ENCODE data around the gene EGLN3.

The EGLN3 gene

DNA sequence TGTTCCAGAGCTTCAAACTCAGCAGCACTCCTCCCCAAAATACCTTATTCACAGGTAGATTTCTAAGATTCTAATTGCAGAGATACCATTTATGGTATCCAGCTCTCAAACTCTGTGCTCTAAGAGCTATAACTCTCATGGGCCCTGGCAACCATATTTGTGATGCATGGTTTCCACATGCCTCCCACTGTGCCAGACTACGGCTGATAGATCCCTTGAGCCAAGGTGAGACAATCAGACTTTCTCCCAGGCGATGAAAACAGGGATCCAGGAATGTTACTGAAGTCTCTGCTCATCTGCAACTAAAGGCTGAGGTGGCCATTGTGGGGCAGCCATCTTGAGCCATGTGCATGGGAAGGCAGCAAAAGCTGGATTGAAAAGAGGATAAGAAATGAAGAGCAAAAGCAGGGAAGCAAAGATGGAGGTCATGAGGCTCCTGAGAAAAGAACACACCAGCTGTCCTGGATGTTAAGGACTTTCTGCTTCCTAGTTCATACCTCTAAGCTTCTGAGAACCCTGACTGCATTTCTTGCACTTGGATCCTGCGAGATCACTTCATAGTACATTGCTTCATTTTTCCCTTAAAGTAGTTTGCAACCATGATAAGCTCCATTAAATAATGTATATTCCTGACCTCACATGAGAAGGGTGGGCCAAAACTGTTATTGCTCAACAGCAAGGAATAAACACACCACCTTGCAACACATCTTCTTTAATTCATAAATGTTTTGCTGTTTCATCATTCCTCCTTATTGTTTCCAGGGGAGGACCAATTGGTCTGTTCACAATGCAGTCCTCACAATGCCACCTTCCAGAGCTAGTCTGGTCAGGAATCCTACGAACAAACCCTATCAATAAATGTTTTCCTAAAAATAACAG is 5.4 kb downstream of the EGLN3 start:
- TF ChIP-seq RARB (CRISPR knock-in tag; IDR thresholded peaks at IDR 0.05) (no peak), BACH2 (CRISPR knock-in tag; IDR thresholded peaks at IDR 0.05; ENCODE audit: borderline replicate concordance) (no peak), SNAI2 (CRISPR knock-in tag; IDR thresholded peaks at IDR 0.05) (no peak), GLIS3 (CRISPR knock-in tag; IDR thresholded peaks at IDR 0.05) (no peak), TOX (CRISPR knock-in tag; IDR thresholded peaks at IDR 0.05; ENCODE audit: borderline replicate concordance) (no peak), ZNF565 (CRISPR knock-in tag; conservative IDR thresholded peaks at IDR 0.05; ENCODE audit: low read depth) (no peak), ARNTL (CRISPR knock-in tag; IDR thresholded peaks at IDR 0.05; ENCODE audit: borderline replicate concordance, low read depth) (no peak), ISL1 (CRISPR knock-in tag; IDR thresholded peaks at IDR 0.05) (no peak), OSR1 (CRISPR knock-in tag; IDR thresholded peaks at IDR 0.05) (no peak), ZNF8 (CRISPR knock-in tag; IDR thresholded peaks at IDR 0.05) (no peak), CSDC2 (CRISPR knock-in tag; IDR thresholded peaks at IDR 0.05) (no peak), ZFP3 (CRISPR knock-in tag; IDR thresholded peaks at IDR 0.05) (no peak), ESRRG (CRISPR knock-in tag; IDR thresholded peaks at IDR 0.05) (no peak), ZFP30 (CRISPR knock-in tag; IDR thresholded peaks at IDR 0.05) (no peak), PPARA (CRISPR knock-in tag; IDR thresholded peaks at IDR 0.05; ENCODE audit: borderline replicate concordance) (no peak)
- TF ChIP-seq, protein P1, sequence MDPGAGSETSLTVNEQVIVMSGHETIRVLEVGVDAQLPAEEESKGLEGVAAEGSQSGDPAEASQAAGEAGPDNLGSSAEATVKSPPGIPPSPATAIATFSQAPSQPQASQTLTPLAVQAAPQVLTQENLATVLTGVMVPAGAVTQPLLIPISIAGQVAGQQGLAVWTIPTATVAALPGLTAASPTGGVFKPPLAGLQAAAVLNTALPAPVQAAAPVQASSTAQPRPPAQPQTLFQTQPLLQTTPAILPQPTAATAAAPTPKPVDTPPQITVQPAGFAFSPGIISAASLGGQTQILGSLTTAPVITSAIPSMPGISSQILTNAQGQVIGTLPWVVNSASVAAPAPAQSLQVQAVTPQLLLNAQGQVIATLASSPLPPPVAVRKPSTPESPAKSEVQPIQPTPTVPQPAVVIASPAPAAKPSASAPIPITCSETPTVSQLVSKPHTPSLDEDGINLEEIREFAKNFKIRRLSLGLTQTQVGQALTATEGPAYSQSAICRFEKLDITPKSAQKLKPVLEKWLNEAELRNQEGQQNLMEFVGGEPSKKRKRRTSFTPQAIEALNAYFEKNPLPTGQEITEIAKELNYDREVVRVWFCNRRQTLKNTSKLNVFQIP (CRISPR knock-in tag; IDR thresholded peaks at IDR 0.05; ENCODE audit: borderline replicate concordance, low read depth) = no peak
- TF ChIP-seq, protein P2, sequence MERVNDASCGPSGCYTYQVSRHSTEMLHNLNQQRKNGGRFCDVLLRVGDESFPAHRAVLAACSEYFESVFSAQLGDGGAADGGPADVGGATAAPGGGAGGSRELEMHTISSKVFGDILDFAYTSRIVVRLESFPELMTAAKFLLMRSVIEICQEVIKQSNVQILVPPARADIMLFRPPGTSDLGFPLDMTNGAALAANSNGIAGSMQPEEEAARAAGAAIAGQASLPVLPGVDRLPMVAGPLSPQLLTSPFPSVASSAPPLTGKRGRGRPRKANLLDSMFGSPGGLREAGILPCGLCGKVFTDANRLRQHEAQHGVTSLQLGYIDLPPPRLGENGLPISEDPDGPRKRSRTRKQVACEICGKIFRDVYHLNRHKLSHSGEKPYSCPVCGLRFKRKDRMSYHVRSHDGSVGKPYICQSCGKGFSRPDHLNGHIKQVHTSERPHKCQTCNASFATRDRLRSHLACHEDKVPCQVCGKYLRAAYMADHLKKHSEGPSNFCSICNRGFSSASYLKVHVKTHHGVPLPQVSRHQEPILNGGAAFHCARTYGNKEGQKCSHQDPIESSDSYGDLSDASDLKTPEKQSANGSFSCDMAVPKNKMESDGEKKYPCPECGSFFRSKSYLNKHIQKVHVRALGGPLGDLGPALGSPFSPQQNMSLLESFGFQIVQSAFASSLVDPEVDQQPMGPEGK (CRISPR knock-in tag; IDR thresholded peaks at IDR 0.05; ENCODE audit: borderline replicate concordance) = no peak
- TF ChIP-seq, protein P3, sequence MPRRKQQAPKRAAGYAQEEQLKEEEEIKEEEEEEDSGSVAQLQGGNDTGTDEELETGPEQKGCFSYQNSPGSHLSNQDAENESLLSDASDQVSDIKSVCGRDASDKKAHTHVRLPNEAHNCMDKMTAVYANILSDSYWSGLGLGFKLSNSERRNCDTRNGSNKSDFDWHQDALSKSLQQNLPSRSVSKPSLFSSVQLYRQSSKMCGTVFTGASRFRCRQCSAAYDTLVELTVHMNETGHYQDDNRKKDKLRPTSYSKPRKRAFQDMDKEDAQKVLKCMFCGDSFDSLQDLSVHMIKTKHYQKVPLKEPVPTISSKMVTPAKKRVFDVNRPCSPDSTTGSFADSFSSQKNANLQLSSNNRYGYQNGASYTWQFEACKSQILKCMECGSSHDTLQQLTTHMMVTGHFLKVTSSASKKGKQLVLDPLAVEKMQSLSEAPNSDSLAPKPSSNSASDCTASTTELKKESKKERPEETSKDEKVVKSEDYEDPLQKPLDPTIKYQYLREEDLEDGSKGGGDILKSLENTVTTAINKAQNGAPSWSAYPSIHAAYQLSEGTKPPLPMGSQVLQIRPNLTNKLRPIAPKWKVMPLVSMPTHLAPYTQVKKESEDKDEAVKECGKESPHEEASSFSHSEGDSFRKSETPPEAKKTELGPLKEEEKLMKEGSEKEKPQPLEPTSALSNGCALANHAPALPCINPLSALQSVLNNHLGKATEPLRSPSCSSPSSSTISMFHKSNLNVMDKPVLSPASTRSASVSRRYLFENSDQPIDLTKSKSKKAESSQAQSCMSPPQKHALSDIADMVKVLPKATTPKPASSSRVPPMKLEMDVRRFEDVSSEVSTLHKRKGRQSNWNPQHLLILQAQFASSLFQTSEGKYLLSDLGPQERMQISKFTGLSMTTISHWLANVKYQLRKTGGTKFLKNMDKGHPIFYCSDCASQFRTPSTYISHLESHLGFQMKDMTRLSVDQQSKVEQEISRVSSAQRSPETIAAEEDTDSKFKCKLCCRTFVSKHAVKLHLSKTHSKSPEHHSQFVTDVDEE (CRISPR knock-in tag; IDR thresholded peaks at IDR 0.05) = no peak
- TF ChIP-seq, protein P4, sequence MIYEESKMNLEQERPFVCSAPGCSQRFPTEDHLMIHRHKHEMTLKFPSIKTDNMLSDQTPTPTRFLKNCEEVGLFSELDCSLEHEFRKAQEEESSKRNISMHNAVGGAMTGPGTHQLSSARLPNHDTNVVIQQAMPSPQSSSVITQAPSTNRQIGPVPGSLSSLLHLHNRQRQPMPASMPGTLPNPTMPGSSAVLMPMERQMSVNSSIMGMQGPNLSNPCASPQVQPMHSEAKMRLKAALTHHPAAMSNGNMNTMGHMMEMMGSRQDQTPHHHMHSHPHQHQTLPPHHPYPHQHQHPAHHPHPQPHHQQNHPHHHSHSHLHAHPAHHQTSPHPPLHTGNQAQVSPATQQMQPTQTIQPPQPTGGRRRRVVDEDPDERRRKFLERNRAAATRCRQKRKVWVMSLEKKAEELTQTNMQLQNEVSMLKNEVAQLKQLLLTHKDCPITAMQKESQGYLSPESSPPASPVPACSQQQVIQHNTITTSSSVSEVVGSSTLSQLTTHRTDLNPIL (CRISPR knock-in tag; IDR thresholded peaks at IDR 0.05; ENCODE audit: low read depth) = no peak
- TF ChIP-seq, protein P5, sequence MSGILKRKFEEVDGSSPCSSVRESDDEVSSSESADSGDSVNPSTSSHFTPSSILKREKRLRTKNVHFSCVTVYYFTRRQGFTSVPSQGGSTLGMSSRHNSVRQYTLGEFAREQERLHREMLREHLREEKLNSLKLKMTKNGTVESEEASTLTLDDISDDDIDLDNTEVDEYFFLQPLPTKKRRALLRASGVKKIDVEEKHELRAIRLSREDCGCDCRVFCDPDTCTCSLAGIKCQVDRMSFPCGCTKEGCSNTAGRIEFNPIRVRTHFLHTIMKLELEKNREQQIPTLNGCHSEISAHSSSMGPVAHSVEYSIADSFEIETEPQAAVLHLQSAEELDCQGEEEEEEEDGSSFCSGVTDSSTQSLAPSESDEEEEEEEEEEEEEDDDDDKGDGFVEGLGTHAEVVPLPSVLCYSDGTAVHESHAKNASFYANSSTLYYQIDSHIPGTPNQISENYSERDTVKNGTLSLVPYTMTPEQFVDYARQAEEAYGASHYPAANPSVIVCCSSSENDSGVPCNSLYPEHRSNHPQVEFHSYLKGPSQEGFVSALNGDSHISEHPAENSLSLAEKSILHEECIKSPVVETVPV (CRISPR knock-in tag; IDR thresholded peaks at IDR 0.05) = no peak
- no peak for ATAC-seq

DNA sequence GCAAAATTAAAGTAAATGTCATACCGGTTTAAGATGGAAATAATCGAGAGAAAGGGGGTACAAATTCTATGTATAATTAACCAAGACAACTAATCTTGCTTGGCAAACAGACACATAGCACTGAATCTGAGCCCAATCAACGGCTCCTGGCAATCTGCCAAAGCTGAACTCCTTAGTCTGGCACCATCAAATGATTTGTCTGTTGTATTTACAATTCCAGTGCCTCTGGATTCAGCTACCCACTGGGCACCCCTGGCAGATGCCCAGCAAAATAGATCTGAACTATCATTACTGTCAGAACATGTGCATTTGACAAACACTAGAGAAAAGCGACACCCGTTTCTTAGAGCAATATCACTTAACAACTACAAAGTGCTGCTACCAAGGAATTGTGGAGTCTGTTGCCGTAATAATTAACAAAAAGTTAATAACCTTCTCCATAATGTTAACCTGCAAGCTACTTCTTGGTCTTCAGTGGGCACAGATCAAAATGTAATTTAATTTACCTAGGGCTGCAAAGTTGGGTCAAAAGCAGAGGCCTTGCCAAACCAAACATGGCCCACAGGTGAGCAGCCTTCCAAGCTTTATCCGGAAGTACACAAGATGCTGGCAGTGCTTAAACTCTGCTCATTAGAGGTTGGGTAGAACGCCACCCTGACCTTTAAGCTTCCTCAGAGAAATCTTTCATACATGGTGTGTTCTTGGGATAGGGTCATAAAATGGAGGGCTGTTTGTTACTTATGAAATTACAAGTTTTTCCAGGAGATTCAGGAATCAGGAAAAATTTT is 7.6 kb downstream of the EGLN3 start:
- TF ChIP-seq ISL1 (CRISPR knock-in tag; IDR thresholded peaks at IDR 0.05) (0 out of 2 replicates have a peak, but pooled peaks have one; percentile 28), SNAI2 (CRISPR knock-in tag; IDR thresholded peaks at IDR 0.05) (no peak), BACH2 (CRISPR knock-in tag; IDR thresholded peaks at IDR 0.05; ENCODE audit: borderline replicate concordance) (no peak)
- ATAC-seq = no peak
